ENCODE measurements around the gene SPOCK1. TPM values are rescaled to one million over a fixed set of nuclear protein-coding genes. Genes with fewer than 3 reads are reported as not detected.
"Not testable (repeated sequence)": the region's sequence is repeated elsewhere in the genome, so short reads cannot be mapped to it uniquely, and the experiment has no call there.

Gene SPOCK1
- total RNA-seq, 1 donor: 0.42 TPM

DNA sequence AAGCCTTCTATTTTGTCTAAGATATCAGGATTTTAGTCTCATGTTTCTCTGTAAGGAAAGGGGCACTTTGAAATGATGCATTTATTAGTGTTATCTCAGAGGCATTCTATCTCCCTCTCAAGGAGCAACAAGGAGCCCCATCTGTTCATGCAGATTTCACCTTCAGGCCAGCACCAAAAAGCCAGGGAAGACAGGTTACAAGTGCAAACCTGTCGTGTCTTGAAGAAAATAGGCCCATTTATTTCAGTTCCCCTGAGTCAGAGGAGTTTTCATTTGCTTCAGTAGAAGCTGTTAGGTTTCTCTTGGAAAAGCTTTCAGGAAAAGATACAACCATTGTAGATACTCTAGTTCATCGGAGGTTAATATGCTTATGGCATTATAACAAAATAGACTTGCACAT is 97.2 kb downstream of the SPOCK1 start:
- Histone ChIP-seq H3K4me3 (ENCODE audit: low read length) (no peak overlapping the region), H3K27me3 (ENCODE audit: insufficient read depth, low read length) (no peaks in the 10 kb centered on the region), H3K9me3 (ENCODE audit: low read depth, low read length) (no peaks in the 10 kb centered on the region), H3K4me1 (ENCODE audit: insufficient read depth, low read length) (no peaks in the 10 kb centered on the region)

DNA sequence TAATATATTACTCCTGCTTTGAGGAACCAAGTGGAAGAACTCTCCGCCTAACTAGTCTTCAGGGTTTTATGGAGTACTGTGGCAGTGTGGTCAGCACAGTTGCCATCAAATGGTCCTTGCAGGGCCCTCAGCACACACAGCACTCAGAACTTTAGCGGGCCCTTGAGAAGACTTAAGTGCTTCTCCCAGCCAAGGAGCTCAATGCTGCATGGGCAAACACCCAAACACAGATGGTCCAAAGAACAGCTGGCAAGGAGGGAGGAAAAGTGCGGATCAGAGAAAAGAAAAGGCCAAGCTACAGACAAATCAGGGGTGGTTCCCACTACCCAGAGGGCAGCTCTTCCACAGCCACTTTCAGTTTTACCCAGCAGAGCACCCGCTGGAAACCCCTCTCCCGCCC is 98.6 kb downstream of the SPOCK1 start:
- no peaks in the 10 kb centered on the region for H3K27me3 ChIP-seq (ENCODE audit: insufficient read depth, low read length)
- H3K9me3 ChIP-seq (ENCODE audit: low read depth, low read length): no peaks in the 10 kb centered on the region
- no peaks in the 10 kb centered on the region for H3K4me1 ChIP-seq (ENCODE audit: insufficient read depth, low read length)
- no peak overlapping the region for H3K4me3 ChIP-seq (ENCODE audit: low read length)

DNA sequence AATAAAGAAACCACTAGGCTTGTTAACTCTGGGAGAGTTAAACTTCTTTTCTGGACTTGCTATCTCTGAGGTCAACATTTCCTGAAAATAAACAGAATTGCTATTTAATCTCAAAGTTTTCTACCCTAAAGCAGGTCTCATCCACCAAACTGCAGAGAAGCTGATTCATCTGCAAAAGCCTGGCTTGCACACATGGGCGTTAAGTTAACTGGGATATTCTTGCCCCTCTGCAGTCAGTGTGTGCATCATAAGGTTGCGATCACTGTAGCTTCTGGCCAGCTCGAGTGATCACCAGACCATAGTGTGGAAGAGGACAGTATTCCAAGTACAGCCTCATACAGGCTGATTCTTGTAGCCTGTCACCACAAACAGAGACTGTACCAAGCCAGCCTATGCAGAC is 99.2 kb downstream of the SPOCK1 start:
- Histone ChIP-seq H3K4me1 (ENCODE audit: insufficient read depth, low read length) (no peaks in the 10 kb centered on the region), H3K4me3 (ENCODE audit: low read length) (no peak overlapping the region), H3K9me3 (ENCODE audit: low read depth, low read length) (no peaks in the 10 kb centered on the region), H3K27me3 (ENCODE audit: insufficient read depth, low read length) (no peaks in the 10 kb centered on the region)

DNA sequence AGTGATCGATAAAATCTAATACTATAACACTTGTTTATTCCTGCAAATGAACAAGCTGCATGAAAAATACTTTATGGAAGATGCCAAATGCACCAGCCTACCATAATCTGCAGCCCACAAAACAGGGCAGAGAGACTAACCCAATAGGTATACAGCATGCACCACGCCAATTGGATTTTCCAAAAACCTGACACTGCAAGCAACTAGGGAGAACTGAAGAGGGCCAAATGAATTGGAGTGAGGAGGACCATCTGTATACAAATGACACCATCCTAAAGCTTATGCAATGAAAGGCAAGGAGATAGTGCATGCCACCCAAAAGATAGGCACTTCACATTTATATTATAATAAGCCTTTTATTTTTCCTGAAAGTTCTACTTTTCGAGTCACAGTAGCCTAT is 100.4 kb downstream of the SPOCK1 start:
- no peak overlapping the region for H3K4me3 ChIP-seq (ENCODE audit: low read length)
- H3K4me1 ChIP-seq (ENCODE audit: insufficient read depth, low read length): no peaks in the 10 kb centered on the region
- no peaks in the 10 kb centered on the region for H3K9me3 ChIP-seq (ENCODE audit: low read depth, low read length)
- H3K27me3 ChIP-seq (ENCODE audit: insufficient read depth, low read length): no peaks in the 10 kb centered on the region

DNA sequence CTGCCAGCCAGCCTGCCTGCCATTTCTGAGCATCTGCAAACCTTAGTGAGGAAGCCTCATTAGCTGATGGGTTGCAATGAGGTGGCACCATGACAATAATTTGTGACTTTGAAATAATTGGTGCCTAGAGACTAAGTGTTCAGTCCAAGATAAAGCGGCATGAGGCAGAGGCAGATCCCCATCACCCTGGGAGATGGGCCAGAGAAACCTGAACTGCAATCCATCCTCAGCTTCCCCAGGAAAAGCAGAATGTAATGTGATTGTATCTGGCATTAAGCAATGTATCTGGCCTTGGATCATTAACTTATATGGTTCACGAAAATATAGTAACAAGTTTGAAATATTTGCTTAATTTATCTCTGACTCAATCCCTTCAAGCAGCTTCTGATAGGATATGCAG is 101.0 kb downstream of the SPOCK1 start:
- H3K4me1 ChIP-seq (ENCODE audit: insufficient read depth, low read length): no peaks in the 10 kb centered on the region
- H3K27me3 ChIP-seq (ENCODE audit: insufficient read depth, low read length): no peaks in the 10 kb centered on the region
- H3K4me3 ChIP-seq (ENCODE audit: low read length): no peak overlapping the region
- H3K9me3 ChIP-seq (ENCODE audit: low read depth, low read length): no peaks in the 10 kb centered on the region

DNA sequence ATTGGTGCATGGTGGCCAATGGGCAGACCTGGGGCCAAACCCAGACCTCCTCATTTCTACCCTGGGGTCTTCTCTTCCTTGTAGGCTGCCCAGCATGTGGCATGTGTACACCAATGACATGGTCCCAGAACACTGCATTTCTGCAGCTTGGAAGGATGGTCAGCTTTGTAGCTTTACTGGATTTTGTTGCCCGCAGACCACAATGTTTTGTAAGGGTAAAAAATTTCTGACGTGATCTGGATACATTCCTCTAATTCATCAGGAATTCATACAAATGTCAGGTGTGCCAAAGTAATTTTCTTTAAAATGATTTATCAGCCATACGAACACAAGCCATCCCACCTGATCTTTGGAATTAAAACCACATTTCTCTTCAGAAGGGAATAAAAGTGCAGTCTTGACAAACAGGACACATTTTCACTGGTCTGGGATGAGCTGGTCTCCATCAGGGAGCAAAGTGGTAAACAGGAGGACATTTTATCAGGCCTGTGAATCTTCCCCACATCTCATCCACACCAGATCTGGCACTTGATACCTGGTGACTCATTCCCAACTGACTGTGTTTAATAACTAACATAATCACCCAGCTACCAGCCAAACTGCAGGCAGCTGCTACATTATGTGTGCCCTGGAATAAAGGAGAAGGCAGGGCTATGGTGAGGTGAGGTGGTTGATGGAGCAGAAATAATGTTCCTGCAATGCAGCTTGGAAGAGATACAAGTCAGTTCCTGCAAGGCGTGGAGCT is 103.9 kb downstream of the SPOCK1 start:
- H3K9me3 ChIP-seq (ENCODE audit: low read depth, low read length): no peaks in the 10 kb centered on the region
- H3K27me3 ChIP-seq (ENCODE audit: insufficient read depth, low read length): no peaks in the 10 kb centered on the region
- H3K4me3 ChIP-seq (ENCODE audit: low read length): no peak overlapping the region
- no peaks in the 10 kb centered on the region for H3K4me1 ChIP-seq (ENCODE audit: insufficient read depth, low read length)

DNA sequence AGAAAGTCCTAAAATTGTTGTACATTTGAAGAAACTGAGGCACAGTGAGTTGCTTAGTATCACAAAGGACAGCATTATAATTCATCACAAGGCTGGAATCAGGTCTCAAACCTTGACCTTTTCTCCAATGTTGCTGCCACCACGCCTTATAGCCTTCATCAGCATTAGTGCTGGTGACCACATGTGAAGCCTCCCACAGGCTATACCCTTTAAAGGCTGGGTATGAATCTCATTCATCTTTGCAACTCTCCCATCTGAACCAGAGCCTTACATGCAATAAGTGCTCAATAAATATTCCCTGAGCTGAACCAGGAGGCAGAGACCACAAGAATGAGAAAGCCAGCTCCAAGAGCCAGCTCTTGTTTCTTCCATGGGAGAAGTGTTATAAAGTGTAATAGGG is 104.7 kb downstream of the SPOCK1 start:
- Histone ChIP-seq H3K27me3 (ENCODE audit: insufficient read depth, low read length) (no peaks in the 10 kb centered on the region), H3K4me1 (ENCODE audit: insufficient read depth, low read length) (no peaks in the 10 kb centered on the region), H3K9me3 (ENCODE audit: low read depth, low read length) (no peaks in the 10 kb centered on the region), H3K4me3 (ENCODE audit: low read length) (no peak overlapping the region)

DNA sequence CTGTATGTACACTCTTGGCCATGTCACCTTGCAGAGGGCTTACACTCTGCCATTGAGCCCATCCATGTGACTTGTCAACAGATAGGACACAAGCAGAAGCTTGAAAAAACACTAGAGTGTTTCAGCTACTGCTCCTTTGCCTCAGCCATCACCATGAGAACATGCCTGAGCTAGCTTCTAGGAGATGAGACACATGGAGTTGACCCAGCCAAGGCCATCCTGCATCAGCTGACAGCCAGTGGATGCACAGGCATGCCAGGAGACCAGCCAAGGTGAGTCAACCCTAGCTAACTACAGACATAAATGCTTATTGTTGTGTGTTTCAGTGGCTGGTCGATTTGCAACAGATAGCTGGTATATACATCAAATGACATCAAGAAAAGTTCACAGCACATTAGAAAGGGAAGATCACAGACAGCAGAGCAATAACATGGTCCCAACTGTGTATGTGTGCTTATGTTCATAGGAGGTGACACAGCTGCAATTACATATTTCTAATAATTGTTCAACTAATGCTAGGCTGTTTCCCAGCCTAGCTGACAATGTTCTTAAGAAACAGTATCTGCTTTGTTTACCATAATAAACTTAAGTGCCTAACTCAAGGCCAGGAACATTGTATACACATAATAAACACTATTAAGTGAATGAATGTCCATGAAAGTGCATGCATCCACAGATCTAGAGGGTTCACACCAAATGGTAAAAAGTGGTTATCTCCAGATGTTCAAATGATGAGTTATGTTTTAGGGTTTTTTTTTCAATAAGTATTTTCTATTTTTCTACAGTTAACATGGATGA is 105.7 kb downstream of the SPOCK1 start:
- Histone ChIP-seq H3K4me1 (ENCODE audit: insufficient read depth, low read length) (no peaks in the 10 kb centered on the region), H3K27me3 (ENCODE audit: insufficient read depth, low read length) (no peaks in the 10 kb centered on the region), H3K9me3 (ENCODE audit: low read depth, low read length) (no peaks in the 10 kb centered on the region), H3K4me3 (ENCODE audit: low read length) (no peak overlapping the region)

DNA sequence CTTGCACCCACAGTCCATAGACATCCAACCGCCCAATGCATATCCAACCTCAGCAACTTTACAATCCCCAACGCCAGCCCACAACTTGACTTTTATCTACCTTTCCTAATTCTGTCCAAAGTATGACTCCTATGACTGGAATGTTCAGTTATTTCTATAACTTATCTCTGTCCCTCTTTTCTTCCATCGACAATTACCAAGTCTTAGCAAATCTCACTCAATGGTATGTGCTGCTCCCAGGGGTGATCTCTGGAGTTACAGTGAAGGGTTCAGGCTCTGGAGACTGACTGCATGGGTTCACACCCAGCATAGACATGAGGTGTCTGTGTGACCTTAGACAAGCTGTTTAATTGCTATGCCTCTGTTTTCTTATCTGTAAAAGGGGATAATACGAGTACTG is 106.9 kb downstream of the SPOCK1 start:
- no peaks in the 10 kb centered on the region for H3K27me3 ChIP-seq (ENCODE audit: insufficient read depth, low read length)
- H3K9me3 ChIP-seq (ENCODE audit: low read depth, low read length): no peaks in the 10 kb centered on the region
- H3K4me3 ChIP-seq (ENCODE audit: low read length): no peak overlapping the region
- H3K4me1 ChIP-seq (ENCODE audit: insufficient read depth, low read length): no peaks in the 10 kb centered on the region

DNA sequence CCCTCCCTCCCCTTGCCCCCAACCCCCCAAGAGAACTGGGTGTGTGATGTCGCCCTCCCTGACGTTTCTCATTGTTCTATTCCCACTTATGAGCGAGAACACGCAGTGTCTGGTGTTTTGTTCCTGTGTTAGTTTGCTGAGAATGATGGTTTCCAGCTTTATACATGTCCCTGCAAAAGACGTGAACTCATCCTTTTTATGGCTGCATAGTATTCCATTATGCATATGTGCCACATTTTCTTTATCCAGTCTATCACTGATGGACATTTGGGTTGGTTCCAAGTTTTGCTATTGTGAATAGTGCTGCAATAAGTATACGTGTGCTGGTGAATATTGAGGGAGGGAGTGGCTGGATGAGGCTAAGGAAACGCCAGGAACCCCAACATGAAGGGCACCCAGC is 108.1 kb downstream of the SPOCK1 start:
- H3K9me3 ChIP-seq (ENCODE audit: low read depth, low read length); H3K4me3 ChIP-seq (ENCODE audit: low read length); H3K4me1 ChIP-seq (ENCODE audit: insufficient read depth, low read length); H3K27me3 ChIP-seq (ENCODE audit: insufficient read depth, low read length): not testable (repeated sequence)

DNA sequence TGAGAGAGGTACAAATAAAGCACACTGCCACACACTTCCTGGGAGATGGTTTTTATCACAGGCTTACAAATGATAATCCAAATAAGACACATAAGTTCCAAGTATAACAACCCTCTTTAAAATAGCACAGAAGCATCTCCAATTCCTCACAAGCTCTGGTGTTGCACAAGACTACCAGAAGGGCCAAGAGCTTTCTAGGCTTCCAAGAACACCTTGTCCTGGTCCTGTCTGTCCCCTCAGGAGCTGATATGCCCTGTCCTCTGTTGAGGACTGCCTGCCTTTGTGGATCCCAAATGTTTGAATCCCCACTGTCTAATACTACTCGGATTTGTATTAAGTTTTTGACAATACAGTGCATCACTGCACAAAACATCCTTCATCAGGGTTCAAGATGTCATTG is 110.1 kb downstream of the SPOCK1 start:
- H3K4me1 ChIP-seq (ENCODE audit: insufficient read depth, low read length): no peaks in the 10 kb centered on the region
- H3K9me3 ChIP-seq (ENCODE audit: low read depth, low read length): no peaks in the 10 kb centered on the region
- H3K27me3 ChIP-seq (ENCODE audit: insufficient read depth, low read length): no peaks in the 10 kb centered on the region
- H3K4me3 ChIP-seq (ENCODE audit: low read length): no peak overlapping the region

DNA sequence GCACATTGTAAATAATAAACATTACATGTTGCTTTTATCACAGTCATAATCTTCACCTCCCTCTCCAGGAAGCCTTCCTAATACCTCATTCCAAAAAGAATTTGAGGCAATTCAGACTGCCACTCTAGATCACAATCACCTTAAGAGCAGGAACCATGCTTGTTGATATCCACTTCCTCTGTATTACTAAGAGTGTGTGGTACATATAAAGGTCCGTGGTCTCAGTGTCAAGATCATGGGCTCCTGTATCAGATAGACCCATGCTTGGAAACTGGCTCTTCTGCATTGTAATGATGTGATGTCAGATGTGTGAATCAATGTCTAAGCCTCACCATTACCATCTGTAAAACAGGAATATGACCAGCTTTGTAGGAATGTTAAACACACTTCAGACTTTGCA is 114.1 kb downstream of the SPOCK1 start:
- Histone ChIP-seq H3K27me3 (ENCODE audit: insufficient read depth, low read length) (no peaks in the 10 kb centered on the region), H3K4me1 (ENCODE audit: insufficient read depth, low read length) (no peaks in the 10 kb centered on the region), H3K9me3 (ENCODE audit: low read depth, low read length) (no peaks in the 10 kb centered on the region), H3K4me3 (ENCODE audit: low read length) (no peak overlapping the region)

DNA sequence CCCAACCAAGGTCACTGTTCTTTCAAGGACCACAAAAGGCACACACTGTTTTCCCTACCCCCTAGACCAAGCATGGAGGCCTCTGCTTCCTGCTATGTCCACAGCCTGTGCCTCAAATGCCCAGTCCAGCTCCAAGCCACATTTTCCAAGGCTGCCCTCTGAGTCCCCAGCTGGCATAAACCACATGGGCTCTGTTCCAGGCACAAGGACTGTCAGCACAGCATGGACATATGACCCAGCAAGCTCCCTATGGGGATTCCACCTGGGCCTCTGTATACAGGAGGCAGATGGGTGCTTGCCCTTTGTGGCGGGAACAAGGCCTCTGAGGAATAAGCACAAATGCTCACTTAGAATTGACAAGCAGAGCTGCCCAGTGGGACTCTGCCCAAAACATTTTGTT is 115.2 kb downstream of the SPOCK1 start:
- Histone ChIP-seq H3K9me3 (ENCODE audit: low read depth, low read length) (no peaks in the 10 kb centered on the region), H3K4me3 (ENCODE audit: low read length) (no peak overlapping the region), H3K27me3 (ENCODE audit: insufficient read depth, low read length) (no peaks in the 10 kb centered on the region), H3K4me1 (ENCODE audit: insufficient read depth, low read length) (no peaks in the 10 kb centered on the region)

DNA sequence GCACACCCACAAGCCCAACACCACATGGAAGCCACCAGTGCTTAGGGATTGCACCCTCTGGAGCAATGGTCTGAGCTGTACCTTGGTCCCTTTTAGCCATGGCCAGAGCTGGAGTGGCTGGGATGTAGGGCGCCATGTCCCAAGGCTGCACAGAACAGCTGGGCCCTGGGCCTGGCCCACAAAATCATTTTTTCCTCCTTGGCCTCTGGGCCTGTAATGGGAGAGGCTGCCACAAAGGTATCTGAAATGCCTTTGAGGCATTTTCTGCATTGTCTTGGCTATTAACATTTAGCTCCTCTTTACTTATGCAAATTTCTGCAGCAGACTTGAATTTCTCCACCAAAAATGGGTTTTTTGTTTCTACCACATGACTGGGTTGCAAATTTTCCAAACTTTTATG is 117.6 kb downstream of the SPOCK1 start:
- Histone ChIP-seq H3K9me3 (ENCODE audit: low read depth, low read length) (no peaks in the 10 kb centered on the region), H3K27me3 (ENCODE audit: insufficient read depth, low read length) (no peaks in the 10 kb centered on the region), H3K4me3 (ENCODE audit: low read length) (no peak overlapping the region), H3K4me1 (ENCODE audit: insufficient read depth, low read length) (no peaks in the 10 kb centered on the region)

DNA sequence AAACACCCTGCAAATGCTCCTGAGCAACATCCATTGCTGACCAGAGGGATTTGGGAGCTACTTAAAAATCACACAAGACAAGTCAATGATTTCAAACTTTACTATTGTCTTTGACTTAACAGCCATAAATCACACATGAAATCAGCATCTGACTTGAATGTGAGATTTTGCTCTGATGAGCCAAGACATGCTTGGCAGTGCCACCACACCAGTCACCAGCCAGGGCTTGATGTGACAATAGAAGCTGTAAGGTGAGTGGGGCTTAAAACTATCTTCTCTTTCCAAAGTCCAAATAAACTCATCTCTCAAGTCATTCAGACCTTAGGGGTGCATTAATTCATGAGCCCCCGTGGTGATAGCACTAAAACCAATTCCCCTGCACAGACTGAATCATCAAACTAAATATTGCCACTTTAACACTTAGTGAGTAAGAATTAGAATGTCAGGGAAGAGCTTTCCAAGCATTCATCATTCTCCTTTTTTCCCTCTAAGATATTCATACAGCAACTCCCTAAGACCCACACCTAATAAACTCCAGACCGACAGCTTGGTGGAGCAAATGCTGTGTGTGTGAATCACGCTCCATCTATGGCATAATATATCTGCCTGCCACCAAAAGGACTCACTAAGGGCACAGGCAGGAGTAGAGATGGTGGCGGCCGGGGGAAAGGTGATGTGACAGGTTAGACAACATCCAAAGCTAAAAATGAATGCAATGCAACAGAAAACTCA is 119.4 kb downstream of the SPOCK1 start:
- Histone ChIP-seq H3K4me3 (ENCODE audit: low read length) (no peak overlapping the region), H3K9me3 (ENCODE audit: low read depth, low read length) (no peaks in the 10 kb centered on the region), H3K27me3 (ENCODE audit: insufficient read depth, low read length) (no peaks in the 10 kb centered on the region), H3K4me1 (ENCODE audit: insufficient read depth, low read length) (no peaks in the 10 kb centered on the region)
